GM23338 (cell line): Measurements from ENCODE around the gene HTT. TPM values are rescaled to one million over a fixed set of nuclear protein-coding genes. Genes with fewer than 3 reads are reported as not detected.

Experiments used
- ATAC-seq: fragments of 200-7000 bp; cut with Tn5 transposase; 3 replicates; pipeline ENCODE4 v1.9.1; 2020
- DNase-seq: peaks from one replicate; pipeline ENCODE4 v3.0.0-alpha.2; 2015; ENCODE audit warnings: low spot score
- H2AFZ ChIP-seq: fragments of 200-600 bp; sonication (generic); 2 replicates; pipeline ENCODE4 v1.8.0; 2016; ENCODE audit warnings: antibody characterized with exemption, mild to moderate bottlenecking, moderate library complexity
- H3F3A ChIP-seq: fragments of 200-600 bp; sonication (generic); replicated peaks from 2 replicates; pipeline ENCODE4 v1.8.0; 2017; ENCODE audit warnings: antibody characterized with exemption, mixed run types, low read depth
- H3K27ac ChIP-seq: fragments of 200-600 bp; sonication (generic); 2 replicates; pipeline ENCODE4 v1.6.1; 2016; ENCODE audit warnings: low read depth
- H3K27me3 ChIP-seq: fragments of 200-600 bp; sonication (generic); 2 replicates; pipeline ENCODE4 v1.8.0; 2016; ENCODE audit warnings: mild to moderate bottlenecking, mixed run types, moderate library complexity; ENCODE audit not compliant: insufficient read depth
- H3K36me3 ChIP-seq: fragments of 200-600 bp; sonication (generic); 2 replicates; pipeline ENCODE4 v1.8.0; 2016; ENCODE audit warnings: mild to moderate bottlenecking; ENCODE audit not compliant: insufficient read depth
- H3K4me1 ChIP-seq: fragments of 200-600 bp; sonication (generic); 2 replicates; pipeline ENCODE4 v1.8.0; 2016; ENCODE audit warnings: mild to moderate bottlenecking, moderate library complexity; ENCODE audit not compliant: insufficient read depth
- H3K4me2 ChIP-seq: fragments of 200-600 bp; sonication (generic); 2 replicates; pipeline ENCODE4 v1.7.1; 2017; ENCODE audit warnings: mixed run types
- H3K4me3 ChIP-seq: fragments of 200-600 bp; sonication (generic); 2 replicates; pipeline ENCODE4 v1.6.1; 2016; ENCODE audit warnings: mixed run types
- H3K79me2 ChIP-seq: fragments of 200-600 bp; sonication (generic); replicated peaks from 2 replicates; pipeline ENCODE4 v1.8.0; 2017; ENCODE audit warnings: mild to moderate bottlenecking; ENCODE audit not compliant: insufficient read depth
- H3K9me2 ChIP-seq: fragments of 200-600 bp; sonication (generic); 2 replicates; pipeline ENCODE4 v1.8.0; 2017; ENCODE audit not compliant: insufficient read depth
- H4K20me1 ChIP-seq: fragments of 200-600 bp; sonication (generic); replicated peaks from 2 replicates; pipeline ENCODE4 v1.8.0; 2017; ENCODE audit warnings: mild to moderate bottlenecking; ENCODE audit not compliant: insufficient read depth
- H3K27ac Mint-ChIP-seq: 2 replicates; pipeline ENCODE4 v1.8.0; 2020; ENCODE audit warnings: inconsistent platforms, mild to moderate bottlenecking, moderate library complexity, mixed read lengths
- H3K27me3 Mint-ChIP-seq: 3 replicates; pipeline ENCODE4 v1.8.0; 2022; ENCODE audit warnings: low read depth, mild to moderate bottlenecking, moderate library complexity, mixed read lengths, inconsistent platforms; ENCODE audit not compliant: insufficient read depth, poor library complexity
- H3K36me3 Mint-ChIP-seq: 3 replicates; pipeline ENCODE4 v1.8.0; 2021; ENCODE audit warnings: low read depth, mild to moderate bottlenecking, inconsistent platforms, moderate library complexity, mixed read lengths
- H3K4me1 Mint-ChIP-seq: 3 replicates; pipeline ENCODE4 v1.8.0; 2020; ENCODE audit warnings: mild to moderate bottlenecking, inconsistent platforms, mixed read lengths
- H3K4me3 Mint-ChIP-seq: 3 replicates; pipeline ENCODE4 v1.8.0; 2021; ENCODE audit warnings: moderate library complexity, mild to moderate bottlenecking, inconsistent platforms, mixed read lengths
- H3K9me3 Mint-ChIP-seq: 3 replicates; pipeline ENCODE4 v1.8.0; 2020; ENCODE audit warnings: moderate library complexity, mild to moderate bottlenecking, inconsistent platforms, mixed read lengths
- CREB1 ChIP-seq: fragments of 250-450 bp; sonication (Bioruptor Pico); IDR thresholded peaks from 2 replicates; pipeline ENCODE4 v1.5.0; 2020; ENCODE audit warnings: low read depth, mild to moderate bottlenecking, moderate library complexity
- CTCF ChIP-seq, 2 experiments: fragments of 200-600 bp in 1 of 2; sonication (generic) in 1 of 2; conservative IDR thresholded peaks; 2 replicates each; pipeline versions ENCODE4 v1.5.1 to v1.6.1; 2016 to 2017; ENCODE audit warnings: antibody characterized with exemption in 2 of 2, low read depth in 2 of 2, mild to moderate bottlenecking in 2 of 2, moderate library complexity in 1 of 2
- ETS1 ChIP-seq: IDR thresholded peaks from 2 replicates; pipeline ENCODE4 v1.6.1; 2016; ENCODE audit warnings: antibody characterized with exemption
- EZH2 ChIP-seq: fragments of 200-600 bp; sonication (generic); IDR thresholded peaks from one replicate; pipeline ENCODE4 v1.8.0; 2017; ENCODE audit warnings: antibody characterized with exemption, mild to moderate bottlenecking, low read depth; ENCODE audit not compliant: unreplicated experiment
- EZH2phosphoT487 ChIP-seq: fragments of 200-600 bp; sonication (generic); IDR thresholded peaks from one replicate; pipeline ENCODE4 v1.8.1; 2018; ENCODE audit warnings: antibody characterized with exemption; ENCODE audit not compliant: unreplicated experiment
- JUNB ChIP-seq: IDR thresholded peaks from one replicate; pipeline ENCODE4 v1.6.1; 2016; ENCODE audit warnings: antibody characterized with exemption; ENCODE audit not compliant: unreplicated experiment
- NANOG ChIP-seq: IDR thresholded peaks from 2 replicates; pipeline ENCODE4 v1.6.1; 2016; ENCODE audit warnings: antibody characterized with exemption, borderline replicate concordance
- POLR2AphosphoS5 ChIP-seq: IDR thresholded peaks from 2 replicates; pipeline ENCODE4 v1.6.1; 2016; ENCODE audit warnings: antibody characterized with exemption, low read depth
- REST ChIP-seq: IDR thresholded peaks from one replicate; pipeline ENCODE4 v1.6.1; 2018; ENCODE audit warnings: antibody characterized with exemption; ENCODE audit not compliant: unreplicated experiment
- STAT1 ChIP-seq: IDR thresholded peaks from one replicate; pipeline ENCODE4 v1.6.1; 2016; ENCODE audit warnings: antibody characterized with exemption; ENCODE audit not compliant: unreplicated experiment
- ZNF114 ChIP-seq: fragments of 250-450 bp; sonication (Bioruptor Pico); IDR thresholded peaks from 2 replicates; pipeline ENCODE4 v1.5.0; 2020; ENCODE audit warnings: mild to moderate bottlenecking, moderate library complexity
- ZNF331 ChIP-seq: fragments of 250-450 bp; sonication (Bioruptor Pico); IDR thresholded peaks from 2 replicates; pipeline ENCODE4 v1.5.0; 2020; ENCODE audit warnings: low read depth, mild to moderate bottlenecking, moderate library complexity
- ZNF462 ChIP-seq: fragments of 250-450 bp; sonication (Bioruptor Pico); IDR thresholded peaks from 2 replicates; pipeline ENCODE4 v1.5.0; 2020; ENCODE audit warnings: mild to moderate bottlenecking, moderate library complexity
- polyA plus RNA-seq: library from polyadenylated mRNA; unstranded; fragments of >200 nt; fragmentation: Nextera tagmentation; extraction: Ambion mirVana; gene quantifications from 2 replicates; pipeline ENCODE4 v1.2.1, GENCODE V29; 2016
- total RNA-seq: library from RNA; depleted of rRNA; stranded (reverse); fragments of >200 nt; shearing (Covaris generic); gene quantifications from 2 replicates; pipeline ENCODE4 v1.2.3, GENCODE V29; 2014

Gene HTT
- total and polyA plus RNA-seq, 2 experiments from 2014 or later = 26.6 to 67.7 TPM

- H3K27ac Mint-ChIP-seq = no peak overlapping the region
- TF ChIP-seq CTCF (conservative IDR thresholded peaks at IDR 0.05; ENCODE audit: low read depth in 2 of 2) (no peak), EZH2 (no peak), ZNF331 (no peak), POLR2AphosphoS5 (no peak), REST (no peak), ZNF114 (CRISPR knock-in tag) (no peak), JUNB (no peak), ETS1 (no peak), EZH2phosphoT487 (no peak), NANOG (no peak), STAT1 (no peak), ZNF462 (CRISPR knock-in tag) (no peak), CREB1 (no peak)
- peaks cover 5% of the 10 kb centered on the region; the same call in 1 of the 2 replicates for H3K4me1 ChIP-seq
- no peak overlapping the region for H3K4me3 Mint-ChIP-seq
- no peaks in the 10 kb centered on the region; the same call in 1 of the 2 replicates for H4K20me1 ChIP-seq
- no peak overlapping the region for H3K4me3 ChIP-seq
- ATAC-seq (no peak), DNase-seq (no peak)
- H3K36me3 ChIP-seq = no peaks in the 10 kb centered on the region
- no peaks in the 10 kb centered on the region for H3K9me2 ChIP-seq
- no peaks in the 10 kb centered on the region for H3K9me3 Mint-ChIP-seq
- H3K27me3 ChIP-seq = no peaks in the 10 kb centered on the region
- peaks cover 19% of the 10 kb centered on the region for H3K27me3 Mint-ChIP-seq
- no peak overlapping the region for H2AFZ ChIP-seq
- no peak overlapping the region for H3K27ac ChIP-seq
- H3K36me3 Mint-ChIP-seq = no peaks in the 10 kb centered on the region
- no peaks in the 10 kb centered on the region for H3K79me2 ChIP-seq
- peaks cover 17% of the 10 kb centered on the region for H3K4me1 Mint-ChIP-seq
- H3K4me2 ChIP-seq = no peak overlapping the region
- H3F3A ChIP-seq = no peaks in the 10 kb centered on the region
Measured at GRCh38 chr4:3039706-3040366, 34.6 kb upstream of the HTT start.
